Amniotic epithelial cell (primary cell): ENCODE measurements around the gene MESD.

ENCODE experiments used
- DNase-seq: peaks from one replicate; pipeline ENCODE4 v3.0.0-alpha.2; 2010; ENCODE audit warnings: low read depth

The MESD gene

GRCh38 chr15:80902298-80902801 lies 87.3 kb downstream of the MESD start:
- DNase-seq: no peak

DNA sequence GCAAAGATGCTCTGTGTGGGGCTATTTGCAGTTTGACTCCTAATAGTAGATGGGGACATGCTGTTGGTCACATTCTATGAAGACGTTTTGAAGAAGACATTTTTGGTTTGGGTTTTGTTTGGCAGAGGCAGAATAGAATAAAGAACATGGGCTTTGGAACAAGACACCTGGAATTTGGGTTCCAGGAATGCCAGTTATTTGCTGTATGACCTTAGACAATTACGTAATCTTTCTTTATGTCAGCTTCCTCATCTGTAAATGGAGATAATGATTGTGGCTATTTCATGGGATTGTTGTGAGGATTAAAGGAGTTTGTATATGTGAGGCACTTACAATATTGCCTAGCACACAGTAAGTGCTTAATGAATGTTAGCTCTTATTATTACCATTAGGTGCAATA lies 91.6 kb downstream of the MESD start:
- no peak for DNase-seq
